ENCODE data around the gene NGEF.

- no peak for TF ChIP-seq MAX (CRISPR knock-in tag; IDR thresholded peaks at IDR 0.05)
- TF ChIP-seq CTCF (IDR thresholded peaks at IDR 0.05) = no peak
- no peak for TF ChIP-seq ZNF121 (CRISPR knock-in tag; IDR thresholded peaks at IDR 0.05)
- no peak for TF ChIP-seq GRHL2 (CRISPR knock-in tag; IDR thresholded peaks at IDR 0.05; ENCODE audit: insufficient replicate concordance, severe bottlenecking)
- no peak for TF ChIP-seq ZNF425 (CRISPR knock-in tag; conservative IDR thresholded peaks at IDR 0.05)
- TF ChIP-seq FOXK1 (CRISPR knock-in tag; IDR thresholded peaks at IDR 0.05) = no peak
- TF ChIP-seq ATF2 (CRISPR knock-in tag; IDR thresholded peaks at IDR 0.05; ENCODE audit: borderline replicate concordance, low read depth) = no peak
These were observed 46.9 kb upstream of the NGEF start, which contains the start of gene INPP5D for GRCh38 chr2:233059797-233060500.
